Fibroblast of pulmonary artery (primary cell): ENCODE data around the gene ZYX.

Experiments
- DNase-seq: peaks from one replicate; pipeline ENCODE4 v3.0.0-alpha.2; 2010; ENCODE audit warnings: low read depth
- H3K4me3 ChIP-seq: replicated peaks from 2 replicates; pipeline ENCODE4 v1.5.1; 2011; ENCODE audit warnings: low read depth, mild to moderate bottlenecking, control low read depth, low read length, moderate library complexity
- TF ChIP-seq, protein P1 (sequence below): IDR thresholded peaks from 2 replicates; pipeline ENCODE4 v1.5.1; 2011; ENCODE audit warnings: mild to moderate bottlenecking, control low read depth, low read length, inconsistent platforms; ENCODE audit errors: missing control alignments

Gene ZYX

DNA sequence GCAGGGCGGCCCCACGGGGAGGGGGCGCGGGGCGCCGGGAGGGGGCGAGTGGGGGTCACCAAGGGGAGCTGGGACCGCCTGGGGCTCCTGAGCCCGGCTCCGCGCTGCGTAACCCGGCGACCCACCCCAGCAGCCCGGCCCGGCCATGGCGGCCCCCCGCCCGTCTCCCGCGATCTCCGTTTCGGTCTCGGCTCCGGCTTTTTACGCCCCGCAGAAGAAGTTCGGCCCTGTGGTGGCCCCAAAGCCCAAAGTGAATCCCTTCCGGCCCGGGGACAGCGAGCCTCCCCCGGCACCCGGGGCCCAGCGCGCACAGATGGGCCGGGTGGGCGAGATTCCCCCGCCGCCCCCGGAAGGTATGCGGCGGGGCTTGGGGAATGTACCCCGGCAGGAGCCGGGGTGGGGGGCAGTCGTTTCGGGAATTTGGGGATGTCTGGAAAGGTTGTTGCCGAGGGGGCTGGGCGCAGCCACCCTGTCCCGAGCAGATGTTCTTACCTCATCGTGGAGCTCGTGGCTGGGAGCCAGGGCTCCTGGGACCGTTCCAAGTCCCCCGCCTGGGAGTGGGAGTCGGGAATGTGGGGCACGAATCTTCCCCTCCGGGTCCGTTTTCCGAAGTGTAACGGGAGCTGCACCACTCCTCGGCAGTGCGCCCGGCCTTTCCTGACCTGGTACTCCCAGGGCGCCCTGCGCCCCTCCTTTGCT lies 431 bp downstream of the ZYX start:
- peak; percentile 88 for DNase-seq
- peak overlapping the region; percentile 95 for H3K4me3 ChIP-seq
- TF ChIP-seq, protein P1, sequence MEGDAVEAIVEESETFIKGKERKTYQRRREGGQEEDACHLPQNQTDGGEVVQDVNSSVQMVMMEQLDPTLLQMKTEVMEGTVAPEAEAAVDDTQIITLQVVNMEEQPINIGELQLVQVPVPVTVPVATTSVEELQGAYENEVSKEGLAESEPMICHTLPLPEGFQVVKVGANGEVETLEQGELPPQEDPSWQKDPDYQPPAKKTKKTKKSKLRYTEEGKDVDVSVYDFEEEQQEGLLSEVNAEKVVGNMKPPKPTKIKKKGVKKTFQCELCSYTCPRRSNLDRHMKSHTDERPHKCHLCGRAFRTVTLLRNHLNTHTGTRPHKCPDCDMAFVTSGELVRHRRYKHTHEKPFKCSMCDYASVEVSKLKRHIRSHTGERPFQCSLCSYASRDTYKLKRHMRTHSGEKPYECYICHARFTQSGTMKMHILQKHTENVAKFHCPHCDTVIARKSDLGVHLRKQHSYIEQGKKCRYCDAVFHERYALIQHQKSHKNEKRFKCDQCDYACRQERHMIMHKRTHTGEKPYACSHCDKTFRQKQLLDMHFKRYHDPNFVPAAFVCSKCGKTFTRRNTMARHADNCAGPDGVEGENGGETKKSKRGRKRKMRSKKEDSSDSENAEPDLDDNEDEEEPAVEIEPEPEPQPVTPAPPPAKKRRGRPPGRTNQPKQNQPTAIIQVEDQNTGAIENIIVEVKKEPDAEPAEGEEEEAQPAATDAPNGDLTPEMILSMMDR = no peak

DNA sequence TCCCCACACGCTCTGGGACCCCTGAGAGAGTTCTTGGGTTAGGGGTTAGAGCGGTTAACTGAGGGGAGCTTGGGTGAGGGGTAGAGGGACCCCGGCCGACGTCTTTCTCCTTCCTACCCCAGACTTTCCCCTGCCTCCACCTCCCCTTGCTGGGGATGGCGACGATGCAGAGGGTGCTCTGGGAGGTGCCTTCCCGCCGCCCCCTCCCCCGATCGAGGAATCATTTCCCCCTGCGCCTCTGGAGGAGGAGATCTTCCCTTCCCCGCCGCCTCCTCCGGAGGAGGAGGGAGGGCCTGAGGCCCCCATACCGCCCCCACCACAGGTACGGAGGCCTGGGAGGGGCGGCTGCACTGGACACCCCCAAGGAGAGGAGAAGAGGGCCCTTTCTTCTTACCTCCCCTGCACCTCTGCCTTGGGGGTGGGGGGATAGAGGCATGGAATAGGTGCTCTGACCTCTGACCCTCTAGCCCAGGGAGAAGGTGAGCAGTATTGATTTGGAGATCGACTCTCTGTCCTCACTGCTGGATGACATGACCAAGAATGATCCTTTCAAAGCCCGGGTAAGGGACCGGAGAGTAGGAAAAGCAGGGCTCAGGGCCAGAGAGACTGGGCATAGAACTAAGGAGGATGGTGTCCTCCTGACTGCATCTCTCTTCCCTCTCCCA lies 1.1 kb downstream of the ZYX start:
- TF ChIP-seq, protein P1 = no peak
- H3K4me3 ChIP-seq = peak overlapping the region; percentile 95
- no peak for DNase-seq

DNA sequence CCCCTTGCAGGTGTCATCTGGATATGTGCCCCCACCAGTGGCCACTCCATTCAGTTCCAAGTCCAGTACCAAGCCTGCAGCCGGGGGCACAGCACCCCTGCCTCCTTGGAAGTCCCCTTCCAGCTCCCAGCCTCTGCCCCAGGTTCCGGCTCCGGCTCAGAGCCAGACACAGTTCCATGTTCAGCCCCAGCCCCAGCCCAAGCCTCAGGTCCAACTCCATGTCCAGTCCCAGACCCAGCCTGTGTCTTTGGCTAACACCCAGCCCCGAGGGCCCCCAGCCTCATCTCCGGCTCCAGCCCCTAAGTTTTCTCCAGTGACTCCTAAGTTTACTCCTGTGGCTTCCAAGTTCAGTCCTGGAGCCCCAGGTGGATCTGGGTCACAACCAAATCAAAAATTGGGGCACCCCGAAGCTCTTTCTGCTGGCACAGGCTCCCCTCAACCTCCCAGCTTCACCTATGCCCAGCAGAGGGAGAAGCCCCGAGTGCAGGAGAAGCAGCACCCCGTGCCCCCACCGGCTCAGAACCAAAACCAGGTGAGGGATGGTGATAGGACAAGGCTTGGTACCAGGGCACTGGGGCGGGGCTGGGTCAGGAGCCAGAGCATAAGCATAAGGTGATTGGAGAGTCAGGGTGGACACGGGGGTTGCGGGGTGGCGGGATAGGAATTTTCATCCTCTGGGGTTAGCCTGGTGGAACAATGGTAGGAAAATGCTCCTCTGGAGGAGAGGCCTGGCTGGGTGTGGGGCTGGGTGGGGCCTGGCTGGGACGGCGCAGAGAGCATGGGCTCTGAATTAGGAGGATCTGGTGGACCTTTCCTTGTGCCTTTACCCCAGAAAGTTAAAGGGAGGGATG lies 1.9 kb downstream of the ZYX start:
- no peak for DNase-seq
- TF ChIP-seq, protein P1 = no peak
- peak overlapping the region; percentile 95 for H3K4me3 ChIP-seq

DNA sequence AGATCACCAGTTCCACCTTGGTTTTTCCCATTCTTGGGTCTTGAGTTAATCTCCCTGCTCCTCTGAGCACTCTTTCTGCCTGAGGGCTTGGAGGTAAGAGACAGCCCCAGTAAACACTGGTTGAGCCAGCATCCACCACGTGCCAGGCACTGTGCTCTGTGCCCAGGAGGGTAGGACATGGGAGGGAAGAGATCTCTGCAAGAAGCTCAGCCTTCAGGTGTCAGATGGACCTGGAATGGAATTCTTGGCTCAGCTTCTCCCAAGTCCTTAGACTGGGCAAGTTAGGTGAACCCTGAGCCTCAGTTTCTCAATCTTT lies 2.5 kb downstream of the ZYX start:
- DNase-seq = no peak
- H3K4me3 ChIP-seq = peak overlapping the region; percentile 95
- TF ChIP-seq, protein P1 = no peak

DNA sequence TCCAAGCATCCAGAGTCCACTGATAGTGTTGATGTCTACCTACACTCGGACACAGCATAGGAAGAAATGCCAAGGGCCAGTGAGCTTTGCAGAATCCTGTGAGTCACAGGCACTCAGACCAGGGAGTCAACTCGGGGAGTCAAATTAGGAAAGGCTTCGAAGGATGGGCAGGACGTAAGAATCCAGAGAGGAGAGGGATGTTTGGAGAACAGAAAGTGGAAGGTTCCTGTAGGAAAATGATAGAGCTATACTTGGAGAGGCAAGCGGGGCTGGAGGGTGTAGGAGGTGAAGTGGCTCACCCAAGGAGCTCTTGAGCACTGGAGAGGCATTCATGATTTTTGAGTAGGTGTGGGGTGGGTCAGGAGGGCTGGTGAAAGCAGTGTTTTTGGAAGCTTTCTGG lies 3.0 kb downstream of the ZYX start:
- peak; percentile 66 for DNase-seq
- TF ChIP-seq, protein P1 = no peak
- H3K4me3 ChIP-seq = peak overlapping the region; percentile 95

DNA sequence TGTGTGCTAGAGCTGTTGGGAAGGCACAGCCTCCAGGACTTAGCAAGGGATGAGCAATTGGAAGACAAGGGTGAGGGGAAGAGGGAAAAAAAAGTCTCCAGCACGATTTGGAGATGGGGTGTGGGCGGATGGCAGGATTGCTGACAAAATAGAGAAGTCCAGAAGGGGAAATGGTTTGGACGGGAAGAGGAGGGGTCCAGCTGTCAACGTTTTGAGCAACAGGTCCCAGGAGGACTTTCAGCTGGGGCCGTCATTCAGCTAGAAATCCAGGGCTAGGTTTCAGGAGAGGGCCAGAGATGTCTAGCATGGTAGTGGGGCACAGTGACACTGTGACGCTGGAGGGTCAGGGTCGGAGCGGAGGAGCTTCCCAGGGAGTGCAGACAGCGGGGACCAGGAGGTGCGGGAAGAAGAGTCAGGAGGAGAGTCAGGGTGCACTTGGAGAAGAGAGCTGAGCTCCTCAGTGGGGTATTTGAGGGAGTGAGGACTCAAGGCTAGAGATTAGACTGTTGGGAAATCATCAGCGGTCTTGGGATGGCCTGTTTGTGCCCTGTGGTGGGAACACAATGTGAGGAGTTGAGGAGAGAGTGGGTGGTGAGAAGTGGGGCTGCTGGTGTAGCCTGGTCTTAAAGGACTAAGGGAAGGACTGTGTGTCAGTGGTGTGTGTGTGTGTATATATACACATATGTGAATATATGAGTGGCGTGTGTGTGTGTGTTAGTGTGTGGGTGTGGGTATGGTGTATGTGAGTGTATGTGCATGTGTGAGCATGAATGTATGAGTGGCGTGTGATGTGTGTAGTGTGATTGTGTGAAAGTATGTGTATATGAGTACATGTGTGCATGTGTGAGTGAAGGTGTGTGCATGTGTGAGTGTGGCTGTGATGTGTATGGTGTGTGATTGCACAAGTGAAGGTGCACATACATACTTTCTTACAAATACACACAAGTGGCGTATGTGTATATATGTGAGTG lies 3.8 kb downstream of the ZYX start:
- DNase-seq = peak; percentile 65
- peak overlapping the region; percentile 95 for H3K4me3 ChIP-seq
- TF ChIP-seq, protein P1 = no peak
